CD4-positive, alpha-beta T cell (primary cell): Measurements from ENCODE around the gene GALNT12. TPM values are rescaled to one million over a fixed set of nuclear protein-coding genes. Genes with fewer than 3 reads are reported as not detected.

ENCODE experiments used
- ATAC-seq: fragments of 200-7000 bp; cut with Tn5 transposase; one replicate; pipeline ENCODE4 v1.10.0; 2022; ENCODE audit warnings: mild to moderate bottlenecking; ENCODE audit not compliant: poor library complexity
- CTCF ChIA-PET: fragments of 350-600 bp; sonication (Branson Sonifier 250); formaldehyde crosslinking; loops from one replicate; lab custom pipeline; 2021; ENCODE audit warnings: antibody characterized with exemption, inconsistent platforms; lab: Charles Lee
- POLR2A ChIA-PET: fragments of 350-600 bp; sonication (Branson Sonifier 250); formaldehyde crosslinking; loops from one replicate; lab custom pipeline; 2021; ENCODE audit warnings: antibody characterized with exemption, inconsistent platforms; lab: Charles Lee
- DNase-seq, 14 experiments: peaks; one replicate each; pipeline ENCODE4 v3.0.0-alpha.2; 2013 to 2020; ENCODE audit warnings: mixed read lengths in 2 of 14
- H3K27ac ChIP-seq, 2 donors: one replicate each; pipeline versions ENCODE4 v1.5.1 to v1.7.0; 2013; ENCODE audit warnings: low read length in 2 of 2, low read depth in 1 of 2, mild to moderate bottlenecking in 1 of 2
- H3K27me3 ChIP-seq, 2 experiments: 1 replicate in 1 of 2; 2 replicates in 1 of 2; pipeline versions ENCODE4 v1.6.1 to v1.7.0; 2013; ENCODE audit warnings: low read length in 2 of 2, control low read depth in 1 of 2, mild to moderate bottlenecking in 1 of 2, moderate library complexity in 1 of 2; ENCODE audit not compliant: insufficient read depth in 2 of 2, control insufficient read depth in 1 of 2
- H3K36me3 ChIP-seq: one replicate; pipeline ENCODE4 v1.6.1; 2013; ENCODE audit warnings: low read length, control low read depth; ENCODE audit not compliant: insufficient read depth
- H3K4me1 ChIP-seq: one replicate; pipeline ENCODE4 v1.6.1; 2013; ENCODE audit warnings: low read length, control low read depth; ENCODE audit not compliant: insufficient read depth
- H3K4me3 ChIP-seq: one replicate; pipeline ENCODE4 v1.5.1; 2013; ENCODE audit warnings: mild to moderate bottlenecking, low read length, moderate library complexity
- H3K9me3 ChIP-seq, 2 experiments: 1 replicate in 1 of 2; 2 replicates in 1 of 2; pipeline versions ENCODE4 v1.6.1 to v1.7.0; 2013; ENCODE audit warnings: low read length in 2 of 2, mild to moderate bottlenecking in 2 of 2, control low read depth in 1 of 2, moderate library complexity in 1 of 2; ENCODE audit not compliant: control insufficient read depth in 1 of 2, insufficient read depth in 1 of 2
- H3K27ac Mint-ChIP-seq: one replicate; pipeline ENCODE4 v1.8.0; 2020; ENCODE audit warnings: mixed read lengths
- H3K27me3 Mint-ChIP-seq: one replicate; pipeline ENCODE4 v1.8.0; 2021; ENCODE audit warnings: mixed read lengths
- H3K36me3 Mint-ChIP-seq: one replicate; pipeline ENCODE4 v1.8.0; 2021; ENCODE audit warnings: low read depth, mixed read lengths
- H3K4me1 Mint-ChIP-seq: one replicate; pipeline ENCODE4 v1.8.0; 2021; ENCODE audit warnings: low read depth, mixed read lengths
- H3K4me3 Mint-ChIP-seq: one replicate; pipeline ENCODE4 v1.8.0; 2020; ENCODE audit warnings: mild to moderate bottlenecking, mixed read lengths
- H3K9me3 Mint-ChIP-seq: one replicate; pipeline ENCODE4 v1.8.0; 2020; ENCODE audit warnings: mixed read lengths
- CTCF ChIP-seq: fragments of 200-600 bp; IDR thresholded peaks from one replicate; pipeline ENCODE4 v1.8.0; 2022; ENCODE audit warnings: antibody characterized with exemption, mild to moderate bottlenecking
- intact Hi-C, 2 experiments: fragments of 100-400 bp; cut with DNase I in 1 of 2; cut with micrococcal nuclease in 1 of 2; formaldehyde crosslinking; loops; one replicate each; pipeline versions ENCODE4 v1.15.1 to v1.9.0; 2023 to 2025; cut with DNase I, micrococcal nuclease
- total RNA-seq, 174 experiments: library from RNA in 2 of 174; stranded (reverse) in 2 of 174; gene quantifications; one replicate each; pipeline ENCODE4 v1.2.3 and lab custom pipeline; 2021 to 2026

The GALNT12 gene
- total RNA-seq, 2 experiments from 2014 or later = 8.7 to 11.5 TPM

GRCh38 chr9:98763986-98764745 lies 43.3 kb upstream of the GALNT12 start:
- H3K4me3 Mint-ChIP-seq = no peak overlapping the region
- peaks cover 94% of the 10 kb centered on the region for H3K36me3 Mint-ChIP-seq
- no peak for TF ChIP-seq CTCF
- H3K4me1 Mint-ChIP-seq = no peaks in the 10 kb centered on the region
- H3K27me3 Mint-ChIP-seq = no peaks in the 10 kb centered on the region
- H3K27ac Mint-ChIP-seq = no peak overlapping the region
- Histone ChIP-seq H3K27me3 (no peaks in the 10 kb centered on the region), H3K36me3 (peaks cover 15% of the 10 kb centered on the region), H3K4me1 (no peaks in the 10 kb centered on the region), H3K9me3 (no peaks in the 10 kb centered on the region), H3K4me3 (no peak overlapping the region), H3K27ac (no peak overlapping the region)
- POLR2A ChIA-PET = no interaction called here
- CTCF ChIA-PET = no interaction called here
- DNase-seq (no peak), ATAC-seq (no peak)
- H3K9me3 Mint-ChIP-seq = peaks cover 10% of the 10 kb centered on the region
- intact Hi-C loops = no loop called here

DNA sequence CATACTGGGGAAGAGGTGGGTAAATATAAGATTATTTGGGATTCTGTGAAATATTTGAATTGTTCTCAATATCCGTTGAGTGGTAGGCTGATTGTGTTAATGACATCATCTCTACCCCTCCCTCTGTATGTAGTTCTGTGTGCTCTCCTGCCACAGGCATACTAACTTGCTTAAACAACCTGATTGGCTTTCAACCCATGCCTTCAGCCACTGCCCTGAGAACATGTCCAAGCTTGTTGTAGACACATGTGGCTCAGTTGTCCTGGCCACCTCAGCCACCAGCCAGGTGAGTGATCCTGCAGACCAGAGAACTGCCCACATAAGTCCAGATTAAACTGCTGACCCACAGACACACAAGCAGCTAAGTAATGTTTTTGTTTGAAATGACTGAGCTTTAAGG lies 42.2 kb upstream of the GALNT12 start:
- H3K27ac ChIP-seq = no peak overlapping the region
- POLR2A ChIA-PET = no interaction called here
- H3K9me3 ChIP-seq = no peaks in the 10 kb centered on the region
- H3K4me1 Mint-ChIP-seq = no peaks in the 10 kb centered on the region
- H3K4me3 ChIP-seq = no peak overlapping the region
- DNase-seq (no peak), ATAC-seq (no peak)
- H3K4me3 Mint-ChIP-seq = no peak overlapping the region
- no peaks in the 10 kb centered on the region for H3K27me3 Mint-ChIP-seq
- no peak for TF ChIP-seq CTCF
- peaks cover 8% of the 10 kb centered on the region for H3K9me3 Mint-ChIP-seq
- H3K4me1 ChIP-seq = no peaks in the 10 kb centered on the region
- peaks cover 94% of the 10 kb centered on the region for H3K36me3 Mint-ChIP-seq
- H3K27me3 ChIP-seq = no peaks in the 10 kb centered on the region
- CTCF ChIA-PET = no interaction called here
- peaks cover 15% of the 10 kb centered on the region for H3K36me3 ChIP-seq
- no peak overlapping the region for H3K27ac Mint-ChIP-seq
- intact Hi-C loops = no loop called here

DNA sequence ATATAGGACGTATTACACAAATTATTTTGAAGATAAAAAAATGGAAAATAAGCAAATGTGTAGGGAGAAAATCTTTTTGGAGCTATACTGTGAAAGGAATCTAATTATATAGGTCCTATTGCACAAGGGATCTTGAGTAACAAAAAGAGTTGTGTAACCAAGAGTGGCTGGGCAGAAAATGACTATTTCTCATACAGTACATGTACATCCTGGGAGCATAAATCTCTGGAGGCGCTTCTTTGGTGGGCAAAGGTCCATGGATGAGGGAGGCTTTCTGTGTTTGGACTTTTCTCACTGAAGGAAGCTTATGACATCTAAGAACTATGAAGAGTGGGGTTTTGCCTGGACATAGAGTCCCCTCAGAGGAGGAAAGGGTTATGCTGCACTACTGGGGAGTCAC lies 40.9 kb upstream of the GALNT12 start:
- Histone ChIP-seq H3K36me3 (peaks cover 18% of the 10 kb centered on the region), H3K27ac (no peak overlapping the region), H3K4me3 (no peak overlapping the region), H3K4me1 (no peaks in the 10 kb centered on the region), H3K9me3 (no peaks in the 10 kb centered on the region), H3K27me3 (no peaks in the 10 kb centered on the region)
- H3K9me3 Mint-ChIP-seq = peaks cover 8% of the 10 kb centered on the region
- H3K4me3 Mint-ChIP-seq = no peak overlapping the region
- POLR2A ChIA-PET = no interaction called here
- no peaks in the 10 kb centered on the region for H3K4me1 Mint-ChIP-seq
- no peak for TF ChIP-seq CTCF
- intact Hi-C loops = no loop called here
- ATAC-seq (no peak), DNase-seq (no peak)
- CTCF ChIA-PET = no interaction called here
- no peaks in the 10 kb centered on the region for H3K27me3 Mint-ChIP-seq
- H3K36me3 Mint-ChIP-seq = peaks cover 98% of the 10 kb centered on the region
- no peak overlapping the region for H3K27ac Mint-ChIP-seq
